ENCODE data around the gene PKNOX2. TPM values are rescaled to one million over a fixed set of nuclear protein-coding genes. Genes with fewer than 3 reads are reported as not detected.

Gene PKNOX2
- total RNA-seq, 1 donor from 2014 or later, result 6.8 TPM

- H3K9ac ChIP-seq (ENCODE audit: low read depth in 1 of 3, low read length in 3 of 3), result no peak overlapping the region
- H3K27me3 ChIP-seq (ENCODE audit: control insufficient read depth in 3 of 3, insufficient read depth in 3 of 3, low read length in 3 of 3), result no peaks in the 10 kb centered on the region
- H3K4me1 ChIP-seq (ENCODE audit: control insufficient read depth in 3 of 3, insufficient read depth in 3 of 3, low read length in 3 of 3), result peaks cover 0 to 7% (median 0%) of the 10 kb centered on the region in 3 donors
- peaks cover 3 to 13% (median 8%) of the 10 kb centered on the region in 3 donors for H3K36me3 ChIP-seq (ENCODE audit: control insufficient read depth in 3 of 3, insufficient read depth in 3 of 3, low read length in 3 of 3)
- no peak overlapping the region for H3K27ac ChIP-seq (ENCODE audit: low read depth, low read length)
- H3K9me3 ChIP-seq (ENCODE audit: control insufficient read depth in 3 of 3, low read length in 3 of 3), result no peaks in the 10 kb centered on the region
- H3K4me3 ChIP-seq (ENCODE audit: low read length in 3 of 3), result no peak overlapping the region
Observed at GRCh38 chr11:125388611-125389010, 224.1 kb downstream of the PKNOX2 start.

- no peak overlapping the region for H3K9ac ChIP-seq (ENCODE audit: low read depth in 1 of 3, low read length in 3 of 3)
- peaks cover 3 to 13% (median 8%) of the 10 kb centered on the region in 3 donors for H3K36me3 ChIP-seq (ENCODE audit: control insufficient read depth in 3 of 3, insufficient read depth in 3 of 3, low read length in 3 of 3)
- H3K4me3 ChIP-seq (ENCODE audit: low read length in 3 of 3), result no peak overlapping the region
- H3K27ac ChIP-seq (ENCODE audit: low read depth, low read length), result no peak overlapping the region
- H3K4me1 ChIP-seq (ENCODE audit: control insufficient read depth in 3 of 3, insufficient read depth in 3 of 3, low read length in 3 of 3), result peaks cover 0 to 7% (median 0%) of the 10 kb centered on the region in 3 donors
- no peaks in the 10 kb centered on the region for H3K27me3 ChIP-seq (ENCODE audit: control insufficient read depth in 3 of 3, insufficient read depth in 3 of 3, low read length in 3 of 3)
- no peaks in the 10 kb centered on the region for H3K9me3 ChIP-seq (ENCODE audit: control insufficient read depth in 3 of 3, low read length in 3 of 3)
Observed at GRCh38 chr11:125389339-125390166, 225.0 kb downstream of the PKNOX2 start.

- peaks cover 0 to 7% (median 0%) of the 10 kb centered on the region in 3 donors for H3K4me1 ChIP-seq (ENCODE audit: control insufficient read depth in 3 of 3, insufficient read depth in 3 of 3, low read length in 3 of 3)
- no peaks in the 10 kb centered on the region for H3K27me3 ChIP-seq (ENCODE audit: control insufficient read depth in 3 of 3, insufficient read depth in 3 of 3, low read length in 3 of 3)
- H3K9ac ChIP-seq (ENCODE audit: low read depth in 1 of 3, low read length in 3 of 3), result no peak overlapping the region
- no peak overlapping the region for H3K27ac ChIP-seq (ENCODE audit: low read depth, low read length)
- peaks cover 0 to 3% (median 1%) of the 10 kb centered on the region in 3 donors for H3K36me3 ChIP-seq (ENCODE audit: control insufficient read depth in 3 of 3, insufficient read depth in 3 of 3, low read length in 3 of 3)
- no peaks in the 10 kb centered on the region for H3K9me3 ChIP-seq (ENCODE audit: control insufficient read depth in 3 of 3, low read length in 3 of 3)
- H3K4me3 ChIP-seq (ENCODE audit: low read length in 3 of 3), result no peak overlapping the region
Observed at GRCh38 chr11:125390946-125391345, 226.4 kb downstream of the PKNOX2 start.

GRCh38 chr11:125393331-125393730 lies 228.8 kb downstream of the PKNOX2 start:
- Histone ChIP-seq H3K36me3 (ENCODE audit: control insufficient read depth in 3 of 3, insufficient read depth in 3 of 3, low read length in 3 of 3) (peaks cover 4 to 8% (median 4%) of the 10 kb centered on the region in 3 donors), H3K4me1 (ENCODE audit: control insufficient read depth in 3 of 3, insufficient read depth in 3 of 3, low read length in 3 of 3) (peaks cover 0 to 7% (median 0%) of the 10 kb centered on the region in 3 donors), H3K4me3 (ENCODE audit: low read length in 3 of 3) (no peak overlapping the region), H3K9ac (ENCODE audit: low read depth in 1 of 3, low read length in 3 of 3) (no peak overlapping the region), H3K27ac (ENCODE audit: low read depth, low read length) (no peak overlapping the region), H3K27me3 (ENCODE audit: control insufficient read depth in 3 of 3, insufficient read depth in 3 of 3, low read length in 3 of 3) (no peaks in the 10 kb centered on the region), H3K9me3 (ENCODE audit: control insufficient read depth in 3 of 3, low read length in 3 of 3) (no peaks in the 10 kb centered on the region)

- peaks cover 9 to 11% (median 10%) of the 10 kb centered on the region in 3 donors for H3K36me3 ChIP-seq (ENCODE audit: control insufficient read depth in 3 of 3, insufficient read depth in 3 of 3, low read length in 3 of 3)
- H3K27me3 ChIP-seq (ENCODE audit: control insufficient read depth in 3 of 3, insufficient read depth in 3 of 3, low read length in 3 of 3), result no peaks in the 10 kb centered on the region
- peaks cover 0 to 7% (median 0%) of the 10 kb centered on the region in 3 donors for H3K4me1 ChIP-seq (ENCODE audit: control insufficient read depth in 3 of 3, insufficient read depth in 3 of 3, low read length in 3 of 3)
- no peak overlapping the region for H3K27ac ChIP-seq (ENCODE audit: low read depth, low read length)
- H3K4me3 ChIP-seq (ENCODE audit: low read length in 3 of 3), result no peak overlapping the region
- H3K9ac ChIP-seq (ENCODE audit: low read depth in 1 of 3, low read length in 3 of 3), result no peak overlapping the region
- no peaks in the 10 kb centered on the region for H3K9me3 ChIP-seq (ENCODE audit: control insufficient read depth in 3 of 3, low read length in 3 of 3)
Observed at GRCh38 chr11:125394296-125394695, 229.7 kb downstream of the PKNOX2 start.

GRCh38 chr11:125397421-125397820 lies 232.9 kb downstream of the PKNOX2 start:
- Histone ChIP-seq H3K36me3 (ENCODE audit: control insufficient read depth in 3 of 3, insufficient read depth in 3 of 3, low read length in 3 of 3) (peaks cover 9 to 11% (median 10%) of the 10 kb centered on the region in 3 donors), H3K27ac (ENCODE audit: low read depth, low read length) (no peak overlapping the region)

GRCh38 chr11:125398475-125398874 lies 233.9 kb downstream of the PKNOX2 start:
- H3K4me1 ChIP-seq (ENCODE audit: control insufficient read depth in 3 of 3, insufficient read depth in 3 of 3, low read length in 3 of 3), result peaks cover 18 to 35% (median 31%) of the 10 kb centered on the region in 3 donors
- no peaks in the 10 kb centered on the region for H3K27me3 ChIP-seq (ENCODE audit: control insufficient read depth in 3 of 3, insufficient read depth in 3 of 3, low read length in 3 of 3)
- H3K9me3 ChIP-seq (ENCODE audit: control insufficient read depth in 3 of 3, low read length in 3 of 3), result no peaks in the 10 kb centered on the region
- no peak overlapping the region for H3K27ac ChIP-seq (ENCODE audit: low read depth, low read length)
- H3K9ac ChIP-seq (ENCODE audit: low read depth in 1 of 3, low read length in 3 of 3), result no peak overlapping the region
- H3K4me3 ChIP-seq (ENCODE audit: low read length in 3 of 3), result no peak overlapping the region
- H3K36me3 ChIP-seq (ENCODE audit: control insufficient read depth in 3 of 3, insufficient read depth in 3 of 3, low read length in 3 of 3), result peaks cover 9 to 11% (median 9%) of the 10 kb centered on the region in 3 donors

More at GRCh38 chr11:125397421-125397820, 232.9 kb downstream of the PKNOX2 start:
- peaks cover 14 to 24% (median 22%) of the 10 kb centered on the region in 3 donors for H3K4me1 ChIP-seq (ENCODE audit: control insufficient read depth in 3 of 3, insufficient read depth in 3 of 3, low read length in 3 of 3)
- no peaks in the 10 kb centered on the region for H3K9me3 ChIP-seq (ENCODE audit: control insufficient read depth in 3 of 3, low read length in 3 of 3)
- no peaks in the 10 kb centered on the region for H3K27me3 ChIP-seq (ENCODE audit: control insufficient read depth in 3 of 3, insufficient read depth in 3 of 3, low read length in 3 of 3)
- no peak overlapping the region for H3K4me3 ChIP-seq (ENCODE audit: low read length in 3 of 3)
- H3K9ac ChIP-seq (ENCODE audit: low read depth in 1 of 3, low read length in 3 of 3), result no peak overlapping the region

- H3K4me1 ChIP-seq (ENCODE audit: control insufficient read depth in 3 of 3, insufficient read depth in 3 of 3, low read length in 3 of 3), result peaks cover 25 to 41% (median 38%) of the 10 kb centered on the region in 3 donors
Observed at GRCh38 chr11:125398994-125399640, 234.6 kb downstream of the PKNOX2 start.

GRCh38 chr11:125399945-125400344 lies 235.4 kb downstream of the PKNOX2 start:
- H3K9me3 ChIP-seq (ENCODE audit: control insufficient read depth in 3 of 3, low read length in 3 of 3), result no peaks in the 10 kb centered on the region
- no peak overlapping the region for H3K27ac ChIP-seq (ENCODE audit: low read depth, low read length)
- peaks cover 8 to 11% (median 9%) of the 10 kb centered on the region in 3 donors for H3K36me3 ChIP-seq (ENCODE audit: control insufficient read depth in 3 of 3, insufficient read depth in 3 of 3, low read length in 3 of 3)
- no peak overlapping the region for H3K4me3 ChIP-seq (ENCODE audit: low read length in 3 of 3)
- H3K4me1 ChIP-seq (ENCODE audit: control insufficient read depth in 3 of 3, insufficient read depth in 3 of 3, low read length in 3 of 3), result peaks cover 31 to 48% (median 46%) of the 10 kb centered on the region in 3 donors
- no peak overlapping the region for H3K9ac ChIP-seq (ENCODE audit: low read depth in 1 of 3, low read length in 3 of 3)
- no peaks in the 10 kb centered on the region for H3K27me3 ChIP-seq (ENCODE audit: control insufficient read depth in 3 of 3, insufficient read depth in 3 of 3, low read length in 3 of 3)

More at GRCh38 chr11:125398994-125399640, 234.6 kb downstream of the PKNOX2 start:
- no peaks in the 10 kb centered on the region for H3K9me3 ChIP-seq (ENCODE audit: control insufficient read depth in 3 of 3, low read length in 3 of 3)
- no peak overlapping the region for H3K27ac ChIP-seq (ENCODE audit: low read depth, low read length)
- H3K9ac ChIP-seq (ENCODE audit: low read depth in 1 of 3, low read length in 3 of 3), result no peak overlapping the region
- H3K27me3 ChIP-seq (ENCODE audit: control insufficient read depth in 3 of 3, insufficient read depth in 3 of 3, low read length in 3 of 3), result no peaks in the 10 kb centered on the region
- H3K4me3 ChIP-seq (ENCODE audit: low read length in 3 of 3), result no peak overlapping the region
- H3K36me3 ChIP-seq (ENCODE audit: control insufficient read depth in 3 of 3, insufficient read depth in 3 of 3, low read length in 3 of 3), result peaks cover 8 to 11% (median 9%) of the 10 kb centered on the region in 3 donors

Data from skeletal muscle tissue (tissue), 4 donors.